DND-41 (cell line): ENCODE results near the gene TMPRSS11D.
A peak's percentile ranks its signal among the peaks of the same experiment; 100 is the strongest.

Experiments used
- ATAC-seq: fragments of 200-7000 bp; cut with Tn5 transposase; 3 replicates; pipeline ENCODE4 v1.9.1; 2021; ENCODE audit warnings: low read depth; ENCODE audit not compliant: insufficient read depth
- DNase-seq: peaks from one replicate; pipeline ENCODE4 v3.0.0-alpha.2; 2020
- H2AFZ ChIP-seq: 2 replicates; pipeline ENCODE4 v1.6.0; 2012; ENCODE audit warnings: low read depth, low read length
- H3K27ac ChIP-seq: 2 replicates; pipeline ENCODE4 v1.5.1; 2012; ENCODE audit warnings: low read length, inconsistent platforms
- H3K27me3 ChIP-seq: fragments of 200-600 bp; sonication (generic); 2 replicates; pipeline ENCODE4 v1.6.0; 2012; ENCODE audit warnings: low read length, mild to moderate bottlenecking, inconsistent platforms; ENCODE audit not compliant: insufficient read depth, poor library complexity
- H3K36me3 ChIP-seq: 2 replicates; pipeline ENCODE4 v1.5.1; 2012; ENCODE audit warnings: low read length, inconsistent platforms; ENCODE audit not compliant: insufficient read depth
- H3K4me1 ChIP-seq: 2 replicates; pipeline ENCODE4 v1.5.1; 2012; ENCODE audit warnings: mild to moderate bottlenecking, low read length; ENCODE audit not compliant: insufficient read depth
- H3K4me2 ChIP-seq: 2 replicates; pipeline ENCODE4 v1.6.0; 2012; ENCODE audit warnings: mild to moderate bottlenecking, moderate library complexity, low read length, inconsistent platforms; ENCODE audit not compliant: insufficient read depth
- H3K4me3 ChIP-seq, 2 experiments: fragments of 200-600 bp in 1 of 2; shearing (Covaris generic) in 1 of 2; 2 replicates each; pipeline ENCODE4 v1.5.1; 2012 to 2016; ENCODE audit warnings: inconsistent platforms in 2 of 2, low read length in 2 of 2, mild to moderate bottlenecking in 2 of 2, low read depth in 1 of 2, moderate library complexity in 1 of 2
- H3K79me2 ChIP-seq: 2 replicates; pipeline ENCODE4 v1.6.0; 2012; ENCODE audit warnings: low read length, inconsistent platforms; ENCODE audit not compliant: insufficient read depth
- H3K9ac ChIP-seq: 2 replicates; pipeline ENCODE4 v1.6.0; 2012; ENCODE audit warnings: low read depth, mild to moderate bottlenecking, inconsistent platforms, low read length, moderate library complexity
- H3K9me3 ChIP-seq: 2 replicates; pipeline ENCODE4 v1.5.1; 2012; ENCODE audit warnings: low read length, moderate library complexity, mild to moderate bottlenecking, inconsistent platforms; ENCODE audit not compliant: insufficient read depth, severe bottlenecking
- H4K20me1 ChIP-seq: 2 replicates; pipeline ENCODE4 v1.6.0; 2012; ENCODE audit warnings: low read length; ENCODE audit not compliant: insufficient read depth
- EZH2 ChIP-seq: IDR thresholded peaks from 3 replicates; pipeline ENCODE4 v1.6.1; 2012; ENCODE audit warnings: borderline replicate concordance, low read depth, mild to moderate bottlenecking, moderate library complexity, low read length, inconsistent platforms; ENCODE audit not compliant: severe bottlenecking
- TF ChIP-seq, protein P1 (sequence below): IDR thresholded peaks from 2 replicates; pipeline ENCODE4 v1.5.1; 2012; ENCODE audit warnings: borderline replicate concordance, low read length, moderate library complexity, mild to moderate bottlenecking; ENCODE audit not compliant: poor library complexity, severe bottlenecking; ENCODE audit errors: extremely low read depth

TMPRSS11D gene

DNA sequence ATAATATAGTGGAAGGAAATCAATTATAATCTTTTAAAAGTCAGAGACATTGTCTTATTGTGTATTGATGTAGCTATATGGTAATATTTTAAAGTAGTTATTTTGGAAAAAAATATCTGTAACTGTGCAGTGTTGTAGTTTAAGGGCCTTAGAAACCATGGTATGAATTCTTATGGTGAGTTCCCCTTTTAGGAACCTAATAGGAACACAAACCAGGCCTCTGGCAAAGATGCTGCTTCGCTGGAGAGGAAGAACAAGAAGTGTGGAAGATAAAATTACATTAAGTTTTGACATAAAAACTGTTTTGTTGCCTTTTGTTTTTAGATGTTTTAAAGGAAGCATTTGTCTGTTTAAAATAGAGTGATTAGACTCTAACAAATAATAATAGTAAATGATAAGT, 10.9 kb upstream of the TMPRSS11D start:
- Histone ChIP-seq H3K9ac (no peak overlapping the region), H3K27ac (no peak overlapping the region), H3K79me2 (no peaks in the 10 kb centered on the region), H2AFZ (no peak overlapping the region), H3K36me3 (no peaks in the 10 kb centered on the region), H3K27me3 (no peaks in the 10 kb centered on the region), H4K20me1 (no peaks in the 10 kb centered on the region), H3K4me1 (no peaks in the 10 kb centered on the region), H3K4me2 (no peak overlapping the region), H3K4me3 (no peak overlapping the region), H3K9me3 (no peaks in the 10 kb centered on the region)
- ATAC-seq (no peak), DNase-seq (no peak)
- no peak for TF ChIP-seq EZH2
- TF ChIP-seq, protein P1, sequence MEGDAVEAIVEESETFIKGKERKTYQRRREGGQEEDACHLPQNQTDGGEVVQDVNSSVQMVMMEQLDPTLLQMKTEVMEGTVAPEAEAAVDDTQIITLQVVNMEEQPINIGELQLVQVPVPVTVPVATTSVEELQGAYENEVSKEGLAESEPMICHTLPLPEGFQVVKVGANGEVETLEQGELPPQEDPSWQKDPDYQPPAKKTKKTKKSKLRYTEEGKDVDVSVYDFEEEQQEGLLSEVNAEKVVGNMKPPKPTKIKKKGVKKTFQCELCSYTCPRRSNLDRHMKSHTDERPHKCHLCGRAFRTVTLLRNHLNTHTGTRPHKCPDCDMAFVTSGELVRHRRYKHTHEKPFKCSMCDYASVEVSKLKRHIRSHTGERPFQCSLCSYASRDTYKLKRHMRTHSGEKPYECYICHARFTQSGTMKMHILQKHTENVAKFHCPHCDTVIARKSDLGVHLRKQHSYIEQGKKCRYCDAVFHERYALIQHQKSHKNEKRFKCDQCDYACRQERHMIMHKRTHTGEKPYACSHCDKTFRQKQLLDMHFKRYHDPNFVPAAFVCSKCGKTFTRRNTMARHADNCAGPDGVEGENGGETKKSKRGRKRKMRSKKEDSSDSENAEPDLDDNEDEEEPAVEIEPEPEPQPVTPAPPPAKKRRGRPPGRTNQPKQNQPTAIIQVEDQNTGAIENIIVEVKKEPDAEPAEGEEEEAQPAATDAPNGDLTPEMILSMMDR = no peak

DNA sequence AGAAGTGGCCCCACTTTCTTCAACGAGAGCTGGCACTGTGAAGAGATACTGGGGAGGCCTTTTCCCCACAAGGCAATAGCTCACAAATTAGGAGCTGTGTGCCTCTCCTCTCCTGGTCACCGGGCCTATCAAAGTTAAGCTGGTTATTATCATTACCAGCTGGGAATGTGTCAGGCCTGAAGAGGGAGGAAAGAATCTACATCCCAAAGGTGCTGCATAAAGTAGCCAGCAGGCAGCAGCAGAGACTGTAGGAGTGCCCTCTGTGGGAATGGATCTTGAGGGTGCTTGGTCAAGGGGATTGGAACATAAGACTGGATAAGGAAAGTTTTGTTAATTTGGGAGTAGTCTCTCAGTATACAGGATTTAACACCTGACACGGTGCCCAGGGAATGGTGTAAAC, 9.1 kb upstream of the TMPRSS11D start:
- TF ChIP-seq, protein P1 = peak; percentile 21
- no peak for TF ChIP-seq EZH2
- H3K4me2 ChIP-seq = no peak overlapping the region
- DNase-seq = no peak
- H3K27ac ChIP-seq = no peak overlapping the region
- no peak overlapping the region for H3K9ac ChIP-seq
- H3K79me2 ChIP-seq = no peaks in the 10 kb centered on the region
- no peak for ATAC-seq
- H3K4me1 ChIP-seq = no peaks in the 10 kb centered on the region
- no peaks in the 10 kb centered on the region for H3K27me3 ChIP-seq
- no peaks in the 10 kb centered on the region for H3K36me3 ChIP-seq
- no peak overlapping the region for H2AFZ ChIP-seq
- H3K4me3 ChIP-seq = no peak overlapping the region
- no peaks in the 10 kb centered on the region for H3K9me3 ChIP-seq
- H4K20me1 ChIP-seq = no peaks in the 10 kb centered on the region

DNA sequence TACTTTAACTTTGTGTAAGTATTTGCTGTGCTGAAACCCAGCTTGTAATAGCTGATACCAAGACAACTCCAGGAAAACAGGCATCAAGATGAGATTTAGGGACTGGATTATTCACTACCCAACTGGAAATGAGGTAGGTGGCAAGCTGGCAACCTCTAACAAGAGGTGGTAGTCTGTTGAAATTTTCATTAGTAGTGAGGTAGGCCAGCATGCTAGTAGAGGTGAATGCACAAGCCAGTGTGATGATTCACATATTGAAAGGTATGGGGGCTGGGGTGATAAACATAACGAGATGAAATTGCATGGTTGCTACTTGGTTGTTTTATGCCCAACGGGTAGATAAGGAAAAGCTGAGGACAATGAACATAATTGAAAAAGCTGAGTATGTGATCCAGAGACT, 8.5 kb upstream of the TMPRSS11D start:
- no peak overlapping the region for H3K9ac ChIP-seq
- no peak for TF ChIP-seq EZH2
- TF ChIP-seq, protein P1 = no peak
- no peaks in the 10 kb centered on the region for H3K36me3 ChIP-seq
- no peaks in the 10 kb centered on the region for H3K27me3 ChIP-seq
- no peak overlapping the region for H3K4me2 ChIP-seq
- no peaks in the 10 kb centered on the region for H3K79me2 ChIP-seq
- no peak overlapping the region for H2AFZ ChIP-seq
- no peaks in the 10 kb centered on the region for H4K20me1 ChIP-seq
- H3K4me1 ChIP-seq = no peaks in the 10 kb centered on the region
- DNase-seq (no peak), ATAC-seq (no peak)
- H3K4me3 ChIP-seq = no peak overlapping the region
- no peaks in the 10 kb centered on the region for H3K9me3 ChIP-seq
- H3K27ac ChIP-seq = no peak overlapping the region

DNA sequence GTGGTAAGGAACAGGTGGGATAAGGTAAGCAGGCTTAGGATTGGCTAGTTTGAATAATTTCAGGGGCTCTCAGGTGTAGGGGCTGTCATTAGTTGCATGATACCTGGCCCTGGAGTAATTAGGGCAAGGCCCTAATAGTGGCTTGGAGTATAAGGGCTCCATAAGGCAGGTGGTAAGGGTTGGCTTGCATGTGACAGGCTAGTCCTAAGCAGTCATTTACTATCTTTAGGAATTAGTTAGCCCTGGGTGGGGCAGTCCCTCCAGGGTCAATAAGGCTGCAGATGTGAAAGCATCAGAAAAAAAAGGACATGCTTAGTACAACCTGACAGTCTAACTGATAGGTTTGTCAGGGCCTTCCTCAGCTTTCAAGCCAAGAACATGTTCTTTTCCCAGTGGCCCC, 7.8 kb upstream of the TMPRSS11D start:
- Histone ChIP-seq H3K4me2 (no peak overlapping the region), H3K4me3 (no peak overlapping the region), H3K4me1 (no peaks in the 10 kb centered on the region), H3K27me3 (no peaks in the 10 kb centered on the region), H3K9ac (no peak overlapping the region), H2AFZ (no peak overlapping the region), H4K20me1 (no peaks in the 10 kb centered on the region), H3K9me3 (no peaks in the 10 kb centered on the region), H3K27ac (no peak overlapping the region), H3K36me3 (no peaks in the 10 kb centered on the region), H3K79me2 (no peaks in the 10 kb centered on the region)
- DNase-seq (no peak), ATAC-seq (no peak)
- TF ChIP-seq, protein P1 = no peak
- no peak for TF ChIP-seq EZH2
